Activated CD8-positive, alpha-beta memory T cell treated with anti-CD3 and anti-CD28 coated beads, Interleukin-2, amount 50 U/mL, for 24 hours (primary cell): ENCODE data around the gene KANK4.

Experiments used
- DNase-seq: peaks from one replicate; pipeline ENCODE4 v3.0.0-alpha.2; 2020; ENCODE audit errors: extremely low read depth

Gene KANK4

DNA sequence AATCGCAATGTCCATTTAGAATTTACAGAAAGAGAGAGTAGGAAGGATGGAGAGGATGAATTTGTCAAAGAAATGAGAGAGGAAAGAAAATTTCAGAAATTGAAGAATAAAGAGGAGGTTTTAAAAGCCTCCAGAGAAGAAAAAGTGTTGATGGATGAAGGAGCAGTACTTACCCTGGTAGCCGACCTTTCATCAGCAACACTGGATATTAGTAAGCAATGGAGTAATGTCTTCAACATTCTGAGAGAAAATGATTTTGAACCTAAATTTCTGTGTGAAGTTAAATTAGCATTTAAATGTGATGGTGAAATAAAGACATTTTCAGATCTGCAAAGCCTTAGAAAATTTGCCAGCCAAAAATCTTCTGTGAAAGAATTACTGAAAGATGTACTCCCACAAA, 112.0 kb downstream of the KANK4 start:
- no peak for DNase-seq

DNA sequence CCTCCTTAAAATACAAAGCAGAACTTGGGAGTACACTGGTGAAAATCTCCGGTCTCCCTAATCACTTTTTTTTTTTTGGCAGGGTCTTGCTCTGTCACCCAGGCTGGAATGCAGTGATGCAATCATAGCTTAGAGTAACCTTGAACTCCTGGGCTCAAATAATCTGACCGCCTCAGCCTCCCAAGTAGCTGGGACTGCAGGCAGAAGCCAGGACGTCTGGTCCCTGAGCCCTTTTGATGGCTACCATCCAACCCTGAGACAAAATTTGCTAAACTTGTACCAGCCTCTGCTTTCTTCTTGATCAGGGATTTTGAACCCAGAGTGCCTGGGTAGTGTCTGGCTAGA, 120.5 kb downstream of the KANK4 start:
- no peak for DNase-seq

DNA sequence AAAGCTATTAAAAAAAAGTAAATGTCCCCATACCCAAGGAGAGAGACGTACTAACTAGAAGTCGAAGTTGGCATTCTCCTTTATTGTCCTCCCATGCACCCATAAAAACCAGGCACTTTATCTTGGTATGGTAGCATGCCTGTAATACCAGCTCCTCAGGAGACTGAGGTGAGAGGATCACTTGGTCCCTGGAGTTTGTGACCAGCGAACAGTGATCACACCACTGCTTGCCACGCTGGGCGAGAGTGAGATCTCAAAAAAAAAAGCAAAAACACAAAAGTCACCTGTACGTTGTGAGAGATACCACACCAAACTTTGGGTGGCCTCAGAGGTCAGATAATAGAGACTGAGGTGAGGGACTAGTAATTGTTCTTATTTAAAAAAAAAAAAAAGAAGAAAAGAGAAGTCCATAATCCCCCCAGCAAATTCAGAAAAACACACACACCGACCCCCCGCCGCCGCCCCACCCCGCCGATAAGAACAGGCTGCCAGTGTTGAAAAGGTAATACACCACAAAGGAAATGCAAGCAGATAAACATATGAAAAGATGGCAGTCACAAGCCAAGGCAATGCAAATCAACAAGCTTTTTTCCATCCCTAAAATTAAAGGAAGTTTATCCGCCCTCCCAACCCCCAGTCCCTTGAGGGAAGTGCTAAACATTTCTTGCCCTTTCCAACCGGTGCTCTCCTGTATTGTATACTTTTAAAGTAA, 121.0 kb downstream of the KANK4 start:
- no peak for DNase-seq

DNA sequence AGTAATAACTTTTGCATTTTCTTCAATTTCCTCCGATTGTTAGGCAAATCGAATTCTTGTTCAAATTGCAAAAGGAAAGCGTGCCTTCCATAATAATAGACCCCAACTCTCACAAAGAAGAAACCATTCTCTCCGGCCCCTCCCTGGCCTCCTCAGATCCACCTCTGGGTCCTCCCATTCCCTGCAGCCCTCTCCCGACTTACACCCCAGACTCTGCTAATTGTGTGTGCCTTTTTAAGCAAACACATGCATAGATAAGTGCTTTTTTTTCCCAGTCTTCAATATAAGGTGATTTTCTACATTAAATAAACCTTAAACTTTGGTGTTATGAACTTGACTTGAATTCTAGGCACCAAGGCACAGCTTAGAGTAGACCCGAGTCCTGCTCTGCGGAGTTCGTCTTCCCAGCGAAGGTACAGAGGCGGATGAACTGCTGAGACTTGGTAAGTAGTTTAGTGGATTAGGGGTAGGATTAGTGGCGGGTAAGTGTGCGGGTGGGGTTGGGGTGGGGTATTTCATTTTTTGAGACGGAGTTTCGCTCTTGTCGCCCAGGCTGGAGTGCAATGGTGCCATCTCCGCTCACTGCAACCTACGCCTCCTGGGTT, 123.0 kb downstream of the KANK4 start:
- DNase-seq = no peak

DNA sequence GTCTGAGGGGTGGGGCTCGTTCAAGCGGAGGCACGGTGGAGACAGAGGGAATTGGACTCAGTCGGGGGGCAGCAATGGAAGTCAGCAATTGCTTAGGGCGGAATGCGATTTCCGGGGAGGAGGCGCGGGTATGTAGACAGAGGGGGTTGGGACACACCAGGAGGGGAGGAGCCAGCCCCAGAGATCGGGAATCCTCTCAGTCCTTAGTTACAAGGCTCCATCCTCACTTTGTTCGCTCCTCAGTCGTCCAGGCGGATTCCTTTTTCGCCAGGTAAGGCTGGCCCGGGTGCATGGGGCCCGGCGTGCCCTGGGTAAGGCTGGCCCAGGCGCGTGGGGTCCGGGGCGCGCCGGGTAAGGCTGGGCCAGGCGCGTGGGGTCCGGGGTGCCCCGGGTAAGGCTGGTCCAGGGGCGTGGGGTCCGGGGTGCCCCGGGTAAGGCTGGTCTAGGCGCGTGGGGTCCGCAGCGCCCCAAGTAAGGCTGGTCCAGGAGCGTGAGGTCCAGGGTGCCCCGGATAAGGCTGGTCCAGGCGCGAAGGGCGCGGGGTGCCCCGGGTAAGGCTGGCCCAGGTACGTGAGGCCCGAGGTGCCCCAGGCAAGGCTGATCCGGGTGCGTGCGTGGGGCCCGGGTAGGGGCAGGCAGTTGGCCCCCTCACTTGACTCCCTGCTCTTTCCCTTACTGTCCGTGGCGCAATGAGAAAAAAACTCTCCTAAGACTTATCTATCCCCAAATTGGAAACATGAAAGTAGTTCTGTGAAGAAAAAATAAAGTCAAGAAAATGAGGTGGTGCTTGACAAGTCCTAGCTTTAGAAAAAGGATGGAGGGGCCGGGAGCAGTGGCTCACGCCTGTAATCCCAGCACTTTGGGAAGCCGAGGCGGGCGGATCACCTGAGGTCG, 124.3 kb downstream of the KANK4 start, which contains the start of gene L1TD1:
Gene L1TD1 (plus strand): TSS at position 199 of the 894 bp plus-strand sequence. CDS start 11,780 bp downstream, outside the sequence.
- DNase-seq = no peak

DNA sequence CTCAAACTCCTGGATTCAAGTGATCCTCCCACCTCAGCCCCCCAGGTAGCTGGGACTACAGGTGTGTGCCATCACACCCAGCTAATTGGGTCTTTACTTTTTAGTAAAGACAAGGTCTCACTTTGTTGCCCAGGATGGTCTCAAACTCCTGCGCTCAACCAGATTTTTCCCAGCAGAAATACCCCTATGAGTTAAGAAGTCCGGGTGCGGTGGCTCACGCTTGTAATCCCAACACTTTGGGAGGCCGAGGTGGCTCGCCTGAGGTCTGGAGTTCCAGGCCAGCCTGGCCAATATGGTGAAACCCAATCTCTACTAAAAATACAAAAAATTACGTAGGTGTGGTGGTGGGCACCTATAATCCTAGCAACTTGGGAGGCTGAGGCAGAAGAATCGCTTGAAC, 131.1 kb downstream of the KANK4 start:
- no peak for DNase-seq

DNA sequence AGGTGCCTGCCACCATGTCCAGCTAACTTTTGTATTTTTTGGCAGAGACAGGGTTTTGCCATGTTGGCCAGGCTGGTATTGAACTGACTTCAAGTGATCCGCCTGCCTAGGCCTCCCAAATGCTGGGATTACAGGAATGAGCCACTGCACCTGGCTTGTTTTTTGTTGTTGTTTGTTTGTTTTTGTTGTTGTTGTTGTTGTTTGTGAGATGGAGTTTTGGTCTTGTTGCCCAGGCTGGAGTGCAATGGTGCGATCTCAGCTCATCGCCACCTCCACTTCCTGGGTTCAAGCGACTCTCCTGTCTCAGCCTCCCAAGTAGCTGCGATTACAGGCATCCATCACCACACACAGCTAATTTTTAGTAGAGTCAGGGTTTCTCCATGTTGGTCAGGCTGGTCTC, 131.7 kb downstream of the KANK4 start:
- no peak for DNase-seq
